Effector CD8-positive, alpha-beta T cell (primary cell): ENCODE measurements around the gene TUBA1C.
"Not testable (repeated sequence)": the region's sequence is repeated elsewhere in the genome, so short reads cannot be mapped to it uniquely, and the experiment has no call there.

Experiments
- DNase-seq: peaks from one replicate; lab custom pipeline; 2025; lab: John Stamatoyannopoulos, UW

TUBA1C gene

GRCh38 chr12:49255857-49256637 is 8.8 kb upstream of the TUBA1C start:
- DNase-seq: no peak

GRCh38 chr12:49257508-49258184 is 7.2 kb upstream of the TUBA1C start:
- DNase-seq: not testable (repeated sequence)

GRCh38 chr12:49259452-49259851 is 5.4 kb upstream of the TUBA1C start:
- no peak for DNase-seq

GRCh38 chr12:49260166-49260565 is 4.7 kb upstream of the TUBA1C start:
- no peak for DNase-seq

GRCh38 chr12:49260571-49261363 is 4.1 kb upstream of the TUBA1C start:
- DNase-seq: no peak

- no peak for DNase-seq
Observed at GRCh38 chr12:49261721-49262120, 3.2 kb upstream of the TUBA1C start.

- DNase-seq: no peak
Observed at GRCh38 chr12:49263400-49263763, 1.5 kb upstream of the TUBA1C start.

- peak; percentile 25 for DNase-seq
Observed at GRCh38 chr12:49264466-49264872, 413 bp upstream of the TUBA1C start.

GRCh38 chr12:49269191-49269590 is 4.3 kb downstream of the TUBA1C start:
- not testable (repeated sequence) for DNase-seq

GRCh38 chr12:49272790-49273725 is 8.2 kb downstream of the TUBA1C start:
- no peak for DNase-seq

- no peak for DNase-seq
Observed at GRCh38 chr12:49273726-49274395, 9.0 kb downstream of the TUBA1C start.

- no peak for DNase-seq
Observed at GRCh38 chr12:49274396-49275069, 9.7 kb downstream of the TUBA1C start.

GRCh38 chr12:49276304-49277290 is 11.7 kb downstream of the TUBA1C start:
- no peak for DNase-seq

GRCh38 chr12:49277466-49277865 is 12.6 kb downstream of the TUBA1C start:
- no peak for DNase-seq

GRCh38 chr12:49279706-49280159 is 14.9 kb downstream of the TUBA1C start:
- no peak for DNase-seq

GRCh38 chr12:49280545-49280944 is 15.7 kb downstream of the TUBA1C start:
- not testable (repeated sequence) for DNase-seq

- no peak for DNase-seq
Observed at GRCh38 chr12:49282302-49282701, 17.4 kb downstream of the TUBA1C start.

GRCh38 chr12:49282740-49283375 is 18.0 kb downstream of the TUBA1C start:
- DNase-seq: not testable (repeated sequence)
